DND-41 (cell line): ENCODE results near the gene U2AF2.

Source experiments
- ATAC-seq: fragments of 200-7000 bp; cut with Tn5 transposase; 3 replicates; pipeline ENCODE4 v1.9.1; 2021; ENCODE audit warnings: low read depth; ENCODE audit not compliant: insufficient read depth
- DNase-seq: peaks from one replicate; pipeline ENCODE4 v3.0.0-alpha.2; 2020
- H2AFZ ChIP-seq: 2 replicates; pipeline ENCODE4 v1.6.0; 2012; ENCODE audit warnings: low read depth, low read length
- H3K27ac ChIP-seq: 2 replicates; pipeline ENCODE4 v1.5.1; 2012; ENCODE audit warnings: low read length, inconsistent platforms
- H3K27me3 ChIP-seq: fragments of 200-600 bp; sonication (generic); 2 replicates; pipeline ENCODE4 v1.6.0; 2012; ENCODE audit warnings: low read length, mild to moderate bottlenecking, inconsistent platforms; ENCODE audit not compliant: insufficient read depth, poor library complexity
- H3K36me3 ChIP-seq: 2 replicates; pipeline ENCODE4 v1.5.1; 2012; ENCODE audit warnings: low read length, inconsistent platforms; ENCODE audit not compliant: insufficient read depth
- H3K4me1 ChIP-seq: 2 replicates; pipeline ENCODE4 v1.5.1; 2012; ENCODE audit warnings: mild to moderate bottlenecking, low read length; ENCODE audit not compliant: insufficient read depth
- H3K4me2 ChIP-seq: 2 replicates; pipeline ENCODE4 v1.6.0; 2012; ENCODE audit warnings: mild to moderate bottlenecking, moderate library complexity, low read length, inconsistent platforms; ENCODE audit not compliant: insufficient read depth
- H3K4me3 ChIP-seq, 2 experiments: fragments of 200-600 bp in 1 of 2; shearing (Covaris generic) in 1 of 2; 2 replicates each; pipeline ENCODE4 v1.5.1; 2012 to 2016; ENCODE audit warnings: inconsistent platforms in 2 of 2, low read length in 2 of 2, mild to moderate bottlenecking in 2 of 2, low read depth in 1 of 2, moderate library complexity in 1 of 2
- H3K79me2 ChIP-seq: 2 replicates; pipeline ENCODE4 v1.6.0; 2012; ENCODE audit warnings: low read length, inconsistent platforms; ENCODE audit not compliant: insufficient read depth
- H3K9ac ChIP-seq: 2 replicates; pipeline ENCODE4 v1.6.0; 2012; ENCODE audit warnings: low read depth, mild to moderate bottlenecking, inconsistent platforms, low read length, moderate library complexity
- H3K9me3 ChIP-seq: 2 replicates; pipeline ENCODE4 v1.5.1; 2012; ENCODE audit warnings: low read length, moderate library complexity, mild to moderate bottlenecking, inconsistent platforms; ENCODE audit not compliant: insufficient read depth, severe bottlenecking
- H4K20me1 ChIP-seq: 2 replicates; pipeline ENCODE4 v1.6.0; 2012; ENCODE audit warnings: low read length; ENCODE audit not compliant: insufficient read depth
- CTCF ChIP-seq: IDR thresholded peaks from 2 replicates; pipeline ENCODE4 v1.5.1; 2012; ENCODE audit warnings: borderline replicate concordance, low read length, moderate library complexity, mild to moderate bottlenecking; ENCODE audit not compliant: poor library complexity, severe bottlenecking; ENCODE audit errors: extremely low read depth
- EZH2 ChIP-seq: IDR thresholded peaks from 3 replicates; pipeline ENCODE4 v1.6.1; 2012; ENCODE audit warnings: borderline replicate concordance, low read depth, mild to moderate bottlenecking, moderate library complexity, low read length, inconsistent platforms; ENCODE audit not compliant: severe bottlenecking

The U2AF2 gene

DNA sequence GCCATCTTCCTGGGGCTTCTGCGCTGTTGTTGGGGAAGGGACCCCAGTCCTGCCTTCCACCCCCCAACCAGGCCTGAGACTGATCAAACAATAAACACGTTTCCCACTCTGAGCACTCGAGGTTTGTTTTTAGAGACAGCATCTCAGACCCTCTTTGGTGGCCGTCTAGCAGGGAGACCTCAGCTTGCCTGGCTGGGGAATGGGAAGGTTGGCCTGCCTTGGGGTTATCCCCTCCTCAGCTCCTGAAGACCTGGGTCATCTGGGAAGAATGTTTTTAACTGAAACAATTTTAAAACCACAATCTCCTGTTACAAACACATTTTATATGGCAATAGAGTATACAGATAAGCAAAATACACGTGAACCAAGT, 9.3 kb upstream of the U2AF2 start:
- H3K27ac ChIP-seq: no peak overlapping the region
- H3K4me2 ChIP-seq: peak overlapping the region; percentile 85; the same call in 1 of the 2 replicates
- peaks cover 17% of the 10 kb centered on the region; the same call in 1 of the 2 replicates for H4K20me1 ChIP-seq
- H3K27me3 ChIP-seq: no peaks in the 10 kb centered on the region
- H3K36me3 ChIP-seq: peaks cover 18% of the 10 kb centered on the region
- ATAC-seq: no peak
- H3K9me3 ChIP-seq: no peaks in the 10 kb centered on the region
- 0 out of 4 replicates have a peak overlapping the region, but pooled peaks of 1 of the 2 experiments have one; percentile 99 for H3K4me3 ChIP-seq
- H3K79me2 ChIP-seq: peaks cover 71% of the 10 kb centered on the region
- no peak for DNase-seq
- TF ChIP-seq EZH2: no peak
- TF ChIP-seq CTCF: no peak
- no peak overlapping the region for H2AFZ ChIP-seq
- peak overlapping the region; percentile 92; the same call in 1 of the 2 replicates for H3K9ac ChIP-seq
- peaks cover 68% of the 10 kb centered on the region for H3K4me1 ChIP-seq

DNA sequence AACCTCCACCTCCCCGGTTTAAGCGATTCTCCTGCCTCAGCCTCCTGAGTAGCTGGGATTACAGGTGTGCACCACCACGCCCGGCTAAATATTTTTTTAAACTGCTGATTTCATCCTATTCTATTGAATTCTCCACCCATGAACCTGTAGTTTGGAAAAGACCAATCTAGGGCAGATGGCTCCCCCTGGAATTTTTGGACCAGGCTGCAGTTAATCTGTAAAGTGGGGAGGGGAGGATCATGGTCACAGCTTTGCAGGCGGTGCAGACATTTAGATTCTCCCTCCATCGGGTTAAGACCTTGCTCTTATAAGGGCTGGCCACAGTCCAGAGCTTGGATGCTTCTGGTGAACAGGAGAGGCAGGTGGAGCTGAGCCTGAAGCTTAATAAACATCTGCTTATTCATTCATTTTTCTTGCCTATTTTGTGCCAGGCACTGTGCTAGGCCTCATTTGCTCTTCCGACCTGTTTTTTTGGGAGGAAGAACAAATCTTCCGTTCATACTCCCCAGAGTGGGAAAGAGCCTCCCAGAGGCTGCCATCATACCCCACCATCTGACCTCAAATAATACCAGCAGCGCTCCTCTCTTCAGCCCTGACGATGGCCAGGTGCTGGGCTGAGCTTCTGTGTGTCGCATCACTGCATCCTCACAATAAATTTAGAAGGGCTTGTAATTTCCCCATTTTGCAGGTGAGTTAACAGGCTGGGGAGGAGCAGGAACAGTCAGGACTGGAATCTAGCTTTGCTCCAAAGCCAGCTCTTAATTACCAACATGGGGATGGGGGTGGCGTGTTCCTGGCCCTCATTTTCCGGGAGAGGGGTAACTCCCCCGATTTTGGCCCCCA, 7.7 kb upstream of the U2AF2 start:
- Histone ChIP-seq H3K4me1 (peaks cover 67% of the 10 kb centered on the region), H3K36me3 (peaks cover 23% of the 10 kb centered on the region), H3K4me3 (peak overlapping the region; percentile 70 to 81; a peak in 3 of 4 replicates), H3K27ac (peak overlapping the region; percentile 87), H3K27me3 (no peaks in the 10 kb centered on the region), H3K79me2 (peaks cover 57% of the 10 kb centered on the region), H4K20me1 (peaks cover 13% of the 10 kb centered on the region; the same call in 1 of the 2 replicates), H3K9me3 (no peaks in the 10 kb centered on the region), H2AFZ (peak overlapping the region; percentile 85), H3K4me2 (peak overlapping the region; percentile 93), H3K9ac (peak overlapping the region; percentile 96)
- DNase-seq (no peak), ATAC-seq (no peak)
- TF ChIP-seq EZH2: no peak

DNA sequence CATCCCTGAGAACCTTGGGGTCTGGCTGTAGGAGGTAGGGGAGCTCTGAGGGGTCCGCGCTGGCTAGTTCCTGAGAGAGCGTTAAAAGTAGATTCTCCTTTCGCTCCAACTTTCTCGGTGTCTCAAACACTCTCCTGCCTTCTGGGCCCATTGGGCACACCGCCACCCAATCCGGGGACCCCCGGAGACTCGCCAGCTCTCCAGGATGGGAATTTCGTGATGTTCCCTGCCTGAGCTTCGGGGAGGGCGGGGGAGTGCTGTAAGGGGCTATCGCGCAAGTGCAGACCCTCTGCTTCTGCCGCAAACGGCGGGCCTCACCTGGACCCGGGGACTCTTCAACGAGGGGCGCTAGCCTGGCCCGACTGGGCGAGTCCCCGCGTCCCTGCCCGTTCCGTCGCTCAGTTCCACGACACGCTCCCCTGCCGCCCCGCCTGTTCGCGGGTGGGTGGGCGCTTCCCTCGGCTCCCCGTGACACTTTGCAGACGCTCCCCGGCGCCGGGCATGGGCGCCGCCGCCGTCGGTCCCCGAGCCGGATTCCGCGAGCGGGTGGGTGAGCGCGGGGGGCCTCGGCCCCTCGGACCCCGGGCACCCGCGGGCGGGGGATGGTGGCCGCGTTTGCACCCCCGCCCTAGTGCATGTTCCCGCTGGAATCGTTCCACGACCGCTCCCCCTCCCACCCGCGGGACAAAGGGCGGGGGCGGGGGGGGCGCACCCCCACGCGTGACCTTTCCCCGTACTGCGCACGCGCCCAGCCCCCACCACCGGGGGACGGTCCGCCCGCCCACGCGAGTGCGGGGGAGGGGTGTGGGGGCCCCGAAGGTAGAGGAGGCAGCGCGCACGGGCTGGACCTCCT, 6.9 kb upstream of the U2AF2 start, which contains the start of gene CCDC106:
TSS of gene CCDC106 (plus strand) at position 481 of the 853 bp plus-strand sequence. CDS start 835 bp downstream, outside the sequence.
- H3K27ac ChIP-seq: peak within 1 kb of the TSS; percentile 87
- peak within 1 kb of the TSS; percentile 85 for H2AFZ ChIP-seq
- peak within 1 kb of the TSS; percentile 93 for H3K4me2 ChIP-seq
- H3K4me3 ChIP-seq: peak within 1 kb of the TSS; percentile 70 to 81
- no peak for TF ChIP-seq EZH2
- no peak for TF ChIP-seq CTCF
- DNase-seq: peak; percentile 82
- H3K4me1 ChIP-seq: peaks cover 67% of the 10 kb centered on the region
- peak within 1 kb of the TSS; percentile 96 for H3K9ac ChIP-seq
- no peaks in the 10 kb centered on the region for H3K27me3 ChIP-seq
- H4K20me1 ChIP-seq: peaks cover 13% of the 10 kb centered on the region; the same call in 1 of the 2 replicates
- peaks cover 53% of the 10 kb centered on the region for H3K79me2 ChIP-seq
- ATAC-seq: peak; percentile 61
- no peaks in the 10 kb centered on the region for H3K9me3 ChIP-seq
- H3K36me3 ChIP-seq: peaks cover 23% of the 10 kb centered on the region
